ENCODE data around the gene LRCH3. TPM values are rescaled to one million over a fixed set of nuclear protein-coding genes. Genes with fewer than 3 reads are reported as not detected.

The LRCH3 gene
- total and polyA plus RNA-seq, 2 of the 13 experiments (the other 11 are each of a cell fraction or from before 2014, with no cell fraction given), result 25.5 to 103 TPM

DNA sequence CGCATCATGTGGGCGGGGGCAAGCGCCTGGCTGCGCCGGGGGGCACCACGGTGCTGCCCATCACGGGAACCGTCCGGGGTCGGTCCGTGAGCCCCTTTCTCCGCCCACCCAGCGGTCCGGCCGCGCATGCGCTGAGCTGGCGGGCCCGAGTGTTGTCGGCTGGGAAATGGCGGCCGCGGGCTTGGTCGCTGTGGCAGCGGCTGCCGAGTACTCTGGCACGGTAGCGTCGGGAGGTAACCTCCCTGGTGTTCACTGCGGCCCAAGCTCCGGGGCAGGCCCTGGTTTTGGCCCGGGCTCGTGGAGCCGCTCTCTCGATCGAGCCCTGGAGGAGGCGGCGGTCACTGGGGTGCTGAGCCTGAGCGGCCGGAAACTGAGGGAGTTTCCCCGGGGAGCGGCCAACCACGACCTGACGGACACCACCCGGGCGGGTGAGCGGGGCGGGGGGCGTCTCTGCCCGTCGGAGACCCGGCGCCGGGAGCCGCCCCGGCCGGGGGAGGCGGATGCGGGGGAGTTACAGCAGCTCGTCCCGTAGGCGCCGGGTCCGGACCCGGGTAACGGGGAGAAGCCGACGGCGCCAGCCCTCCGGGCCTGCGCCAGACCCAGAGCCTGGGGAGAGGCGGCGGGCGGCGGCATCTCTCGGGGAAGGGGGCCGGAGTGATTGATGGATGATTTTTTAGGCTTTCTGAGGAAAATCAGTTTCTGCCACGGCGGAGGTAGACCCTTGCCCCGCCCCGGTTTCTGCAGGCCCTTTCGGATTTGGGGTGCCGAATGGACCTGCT lies at the start of gene LRCH3 (continued):
- peak; percentile 96; the same call in 1 of the 2 replicates for TF ChIP-seq ZNF598 (CRISPR knock-in tag; IDR thresholded peaks at IDR 0.05; ENCODE audit: borderline replicate concordance)
- TF ChIP-seq ARNT2 (CRISPR knock-in tag; IDR thresholded peaks at IDR 0.05; ENCODE audit: low read depth), result peak; percentile 93
- peak; percentile 85 for TF ChIP-seq ZSCAN31 (CRISPR knock-in tag; IDR thresholded peaks at IDR 0.05; ENCODE audit: low read depth)
- TF ChIP-seq ZFP91 (CRISPR knock-in tag; IDR thresholded peaks at IDR 0.05; ENCODE audit: borderline replicate concordance), result peak; percentile 89
- peak; percentile 60 for TF ChIP-seq TEAD3 (CRISPR knock-in tag; optimal IDR thresholded peaks at IDR 0.05; ENCODE audit: borderline replicate concordance)
- TF ChIP-seq CBX2 (IDR thresholded peaks at IDR 0.05; ENCODE audit: low read depth, low read length), result no peak
- 0 out of 2 replicates have a peak, but pooled peaks have one; percentile 49 for TF ChIP-seq CBX2 (CRISPR knock-in tag; IDR thresholded peaks at IDR 0.05; ENCODE audit: low read depth)
- TF ChIP-seq ZNF839 (CRISPR knock-in tag; IDR thresholded peaks at IDR 0.05; ENCODE audit: borderline replicate concordance), result no peak; the same call in 1 of the 2 replicates
- TF ChIP-seq TAF1 (CRISPR knock-in tag; IDR thresholded peaks at IDR 0.05), result peak; percentile 99
- no peak for TF ChIP-seq IKZF4 (CRISPR knock-in tag; IDR thresholded peaks at IDR 0.05; ENCODE audit: borderline replicate concordance, low read depth, not compliant biosample characterization)
- no peak for TF ChIP-seq BRCA1 (CRISPR knock-in tag; IDR thresholded peaks at IDR 0.05)
- TF ChIP-seq, protein P1, sequence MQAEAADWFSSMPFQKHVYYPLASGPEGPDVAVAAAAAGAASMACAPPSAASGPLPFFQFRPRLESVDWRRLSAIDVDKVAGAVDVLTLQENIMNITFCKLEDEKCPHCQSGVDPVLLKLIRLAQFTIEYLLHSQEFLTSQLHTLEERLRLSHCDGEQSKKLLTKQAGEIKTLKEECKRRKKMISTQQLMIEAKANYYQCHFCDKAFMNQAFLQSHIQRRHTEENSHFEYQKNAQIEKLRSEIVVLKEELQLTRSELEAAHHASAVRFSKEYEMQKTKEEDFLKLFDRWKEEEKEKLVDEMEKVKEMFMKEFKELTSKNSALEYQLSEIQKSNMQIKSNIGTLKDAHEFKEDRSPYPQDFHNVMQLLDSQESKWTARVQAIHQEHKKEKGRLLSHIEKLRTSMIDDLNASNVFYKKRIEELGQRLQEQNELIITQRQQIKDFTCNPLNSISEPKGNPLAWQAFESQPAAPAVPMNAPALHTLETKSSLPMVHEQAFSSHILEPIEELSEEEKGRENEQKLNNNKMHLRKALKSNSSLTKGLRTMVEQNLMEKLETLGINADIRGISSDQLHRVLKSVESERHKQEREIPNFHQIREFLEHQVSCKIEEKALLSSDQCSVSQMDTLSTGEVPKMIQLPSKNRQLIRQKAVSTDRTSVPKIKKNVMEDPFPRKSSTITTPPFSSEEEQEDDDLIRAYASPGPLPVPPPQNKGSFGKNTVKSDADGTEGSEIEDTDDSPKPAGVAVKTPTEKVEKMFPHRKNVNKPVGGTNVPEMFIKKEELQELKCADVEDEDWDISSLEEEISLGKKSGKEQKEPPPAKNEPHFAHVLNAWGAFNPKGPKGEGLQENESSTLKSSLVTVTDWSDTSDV (CRISPR knock-in tag; IDR thresholded peaks at IDR 0.05), result peak; percentile 80
- peak; percentile 77; the same call in 1 of the 2 replicates for TF ChIP-seq SALL1 (CRISPR knock-in tag; IDR thresholded peaks at IDR 0.05)
- TF ChIP-seq ZZZ3 (CRISPR knock-in tag; IDR thresholded peaks at IDR 0.05; ENCODE audit: borderline replicate concordance), result peak; percentile 69; the same call in 1 of the 2 replicates
- TF ChIP-seq HOXA3 (CRISPR knock-in tag; IDR thresholded peaks at IDR 0.05), result peak; percentile 89
- peak; percentile 72 for TF ChIP-seq ZMYM4 (CRISPR knock-in tag; IDR thresholded peaks at IDR 0.05)
- TF ChIP-seq ETV5 (CRISPR knock-in tag; IDR thresholded peaks at IDR 0.05; ENCODE audit: borderline replicate concordance), result peak; percentile 85
- TF ChIP-seq ZC3H4 (CRISPR knock-in tag; IDR thresholded peaks at IDR 0.05; ENCODE audit: borderline replicate concordance), result no peak
- TF ChIP-seq SMC3 (IDR thresholded peaks at IDR 0.05; ENCODE audit: low read length), result no peak
- peak; percentile 55; the same call in 1 of the 2 replicates for TF ChIP-seq RCOR2 (CRISPR knock-in tag; IDR thresholded peaks at IDR 0.05)
- TF ChIP-seq RXRB (CRISPR knock-in tag; IDR thresholded peaks at IDR 0.05; ENCODE audit: borderline replicate concordance), result peak; percentile 61
- TF ChIP-seq ZBTB8A (CRISPR knock-in tag; IDR thresholded peaks at IDR 0.05; ENCODE audit: borderline replicate concordance, low read depth), result peak; percentile 35; the same call in 1 of the 2 replicates
- TF ChIP-seq HNF4A (CRISPR knock-in tag; IDR thresholded peaks at IDR 0.05), result no peak
- no peak for TF ChIP-seq SOX6 (IDR thresholded peaks at IDR 0.05)
- peak; percentile 29; the same call in 1 of the 2 replicates for TF ChIP-seq SOX6 (CRISPR knock-in tag; IDR thresholded peaks at IDR 0.05)
- TF ChIP-seq ZNF547 (CRISPR knock-in tag; IDR thresholded peaks at IDR 0.05), result peak; percentile 91
- no peak; the same call in 1 of the 2 replicates for TF ChIP-seq ZNF776 (CRISPR knock-in tag; IDR thresholded peaks at IDR 0.05)
- no peak for TF ChIP-seq TAF15 (IDR thresholded peaks at IDR 0.05; ENCODE audit: low read depth, low read length, poor library complexity, severe bottlenecking)
